ENCODE measurements around the gene YIF1B.

GRCh38 chr19:38307076-38307475 lies 8.7 kb downstream of the YIF1B start:
- no peak for TF ChIP-seq YY1 (IDR thresholded peaks at IDR 0.05; ENCODE audit: insufficient read depth, insufficient read length)
- no peak for TF ChIP-seq ZNF274 (IDR thresholded peaks at IDR 0.05; ENCODE audit: low read depth, low read length)
- TF ChIP-seq SUZ12 (IDR thresholded peaks at IDR 0.05; ENCODE audit: extremely low read depth, insufficient read depth, insufficient read length) = no peak

Data from NT2/D1 (cell line).